ENCODE data around the gene KREMEN1.

KREMEN1 gene

GRCh38 chr22:29049655-29050263 is 23.1 kb upstream of the KREMEN1 start:
- no peak for DNase-seq

DNA sequence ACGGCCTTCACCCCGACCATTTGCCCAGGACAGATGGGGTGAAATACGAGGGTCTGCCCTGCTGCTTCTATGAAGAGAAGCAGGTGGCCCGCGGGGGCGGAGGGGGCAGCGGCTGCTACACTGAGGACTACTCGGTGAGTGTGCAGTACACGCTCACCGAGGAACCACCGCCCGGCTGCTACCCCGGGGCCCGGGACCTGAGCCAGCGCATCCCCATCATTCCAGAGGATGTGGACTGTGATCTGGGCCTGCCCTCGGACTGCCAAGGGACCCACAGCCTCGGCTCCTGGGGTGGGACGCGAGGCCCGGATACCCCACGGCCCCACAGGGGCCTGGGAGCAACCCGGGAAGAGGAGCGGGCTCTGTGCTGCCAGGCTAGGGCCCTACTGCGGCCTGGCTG is 22.4 kb upstream of the KREMEN1 start:
- no peak for DNase-seq

GRCh38 chr22:29053048-29053702 is 19.7 kb upstream of the KREMEN1 start:
- DNase-seq, result no peak

DNA sequence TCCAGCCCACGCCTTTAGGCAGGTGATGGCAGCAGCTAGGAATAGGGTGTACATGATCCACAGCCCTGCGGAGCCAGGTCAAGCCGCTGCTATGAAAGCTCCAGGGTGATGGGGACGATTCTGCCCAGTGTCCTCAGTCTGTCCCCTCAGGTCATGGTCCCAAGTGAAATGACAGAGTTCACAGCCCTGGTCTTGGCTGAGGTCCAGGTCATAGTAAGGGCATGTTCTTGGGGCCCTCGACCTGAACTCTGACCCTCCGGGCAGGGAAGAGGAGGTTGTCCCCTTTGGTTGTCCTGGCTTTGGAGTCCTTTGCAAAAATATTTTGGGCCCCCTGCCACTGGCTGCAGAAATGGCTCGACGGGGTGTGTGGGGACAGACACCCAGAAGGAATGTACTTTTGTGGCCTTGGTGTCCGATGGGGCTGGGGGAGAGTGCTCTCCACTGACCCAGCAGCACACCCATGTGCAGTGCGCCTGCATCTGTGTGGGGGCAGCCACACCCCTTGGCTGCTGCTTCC is 18.5 kb upstream of the KREMEN1 start:
- DNase-seq, result no peak

- DNase-seq, result no peak
Measured at GRCh38 chr22:29055192-29055830, 17.5 kb upstream of the KREMEN1 start.

DNA sequence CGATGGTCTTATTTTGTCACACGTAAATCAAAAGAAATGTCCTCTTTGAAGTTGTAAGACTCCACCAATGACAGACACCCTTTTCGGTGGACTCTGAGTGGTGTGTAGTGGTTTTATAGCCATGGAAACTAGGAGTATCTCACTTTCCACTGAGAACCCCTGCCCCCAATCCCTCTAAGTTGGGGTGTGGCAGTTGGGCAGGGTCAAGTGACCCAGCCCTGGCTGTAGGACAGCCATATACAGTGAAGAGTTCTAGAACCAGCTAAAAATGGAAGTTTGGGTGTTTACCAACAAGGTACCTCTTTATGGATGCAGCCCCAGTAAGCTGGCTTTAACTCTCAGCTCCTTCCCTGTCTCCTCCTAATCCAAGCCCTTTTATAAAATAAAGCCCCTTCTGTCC is 16.4 kb upstream of the KREMEN1 start:
- no peak for DNase-seq

DNA sequence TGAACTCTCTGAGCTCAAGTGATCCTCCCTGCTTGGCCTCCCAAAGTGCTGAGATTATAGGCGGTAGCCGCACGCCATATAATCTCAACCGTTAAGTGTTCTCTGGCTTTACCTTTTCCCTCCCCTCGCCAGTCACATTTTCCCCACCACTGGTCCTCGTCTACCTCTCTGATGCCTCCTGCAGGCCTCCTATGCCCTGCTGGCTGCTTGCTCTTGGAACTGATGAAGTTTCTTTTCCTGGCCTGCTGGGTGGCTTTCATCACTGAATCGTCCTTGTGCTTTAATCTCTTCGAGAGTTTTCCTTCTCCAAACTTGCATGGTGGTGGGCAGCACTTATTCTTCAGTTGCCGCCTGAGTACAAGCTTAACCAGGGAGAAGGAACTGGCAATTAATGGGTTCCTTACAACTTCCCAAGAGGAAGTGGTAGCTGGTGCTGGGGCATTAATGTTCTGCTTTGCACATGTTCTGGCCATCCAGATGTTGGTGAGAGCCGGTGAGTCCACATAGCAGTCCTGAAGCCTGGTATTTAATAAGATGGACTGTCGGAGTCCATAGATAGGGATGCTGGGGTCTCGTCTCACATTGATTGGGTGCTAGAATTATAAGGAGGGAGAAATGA is 12.5 kb upstream of the KREMEN1 start:
- DNase-seq, result no peak

GRCh38 chr22:29060931-29061330 is 11.9 kb upstream of the KREMEN1 start:
- no peak for DNase-seq

DNA sequence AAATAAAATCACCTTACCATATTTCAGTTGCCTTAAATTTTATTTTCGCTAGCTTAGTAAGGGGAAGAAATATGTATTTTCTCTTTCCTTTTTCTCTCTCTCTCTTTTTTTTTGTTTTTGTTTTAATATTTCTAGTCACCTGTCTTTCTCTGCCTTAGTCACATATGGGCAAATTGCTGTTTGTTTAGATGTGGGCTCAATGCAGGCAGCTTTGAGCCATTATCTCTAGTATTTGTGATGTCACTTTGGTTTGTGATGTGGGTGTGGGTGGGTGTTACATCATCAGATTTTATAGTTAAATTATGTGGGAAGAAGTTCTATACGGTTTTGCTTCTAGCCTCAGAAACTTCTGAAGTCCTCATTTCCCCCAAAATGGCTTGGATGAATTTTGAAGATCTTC is 11.1 kb upstream of the KREMEN1 start, which contains the start of gene C22orf31:
TSS of gene C22orf31 (minus strand) at position 59 of the 400 bp plus-strand sequence. CDS start at position 20, 39 bp downstream.
- DNase-seq, result no peak

DNA sequence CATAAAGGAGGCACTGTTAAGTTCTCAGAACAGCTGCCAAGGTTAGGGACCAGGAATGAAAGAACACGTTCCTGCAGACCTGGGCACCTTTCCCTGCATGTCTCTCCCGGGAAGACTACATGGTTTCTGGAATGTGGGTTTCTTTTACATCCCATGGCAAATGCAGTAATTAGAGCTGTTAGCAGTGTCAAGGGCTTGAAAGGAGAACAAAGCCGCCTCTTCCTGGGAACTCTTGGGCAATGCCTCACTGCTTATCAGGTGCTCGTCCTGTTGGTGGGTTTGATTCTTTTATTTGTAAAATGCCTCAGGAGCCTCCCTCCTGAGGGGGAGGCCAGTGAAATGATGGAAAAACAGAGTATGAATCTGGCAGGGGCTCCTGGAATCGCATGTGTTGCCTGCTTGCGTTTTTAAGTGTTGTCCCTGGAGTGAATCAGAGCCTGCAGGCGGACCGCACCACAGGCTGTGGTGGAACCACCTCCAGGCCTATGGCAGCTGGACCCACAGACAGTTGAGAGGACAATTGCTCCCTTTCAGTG is 10.5 kb upstream of the KREMEN1 start:
- DNase-seq, result no peak

DNA sequence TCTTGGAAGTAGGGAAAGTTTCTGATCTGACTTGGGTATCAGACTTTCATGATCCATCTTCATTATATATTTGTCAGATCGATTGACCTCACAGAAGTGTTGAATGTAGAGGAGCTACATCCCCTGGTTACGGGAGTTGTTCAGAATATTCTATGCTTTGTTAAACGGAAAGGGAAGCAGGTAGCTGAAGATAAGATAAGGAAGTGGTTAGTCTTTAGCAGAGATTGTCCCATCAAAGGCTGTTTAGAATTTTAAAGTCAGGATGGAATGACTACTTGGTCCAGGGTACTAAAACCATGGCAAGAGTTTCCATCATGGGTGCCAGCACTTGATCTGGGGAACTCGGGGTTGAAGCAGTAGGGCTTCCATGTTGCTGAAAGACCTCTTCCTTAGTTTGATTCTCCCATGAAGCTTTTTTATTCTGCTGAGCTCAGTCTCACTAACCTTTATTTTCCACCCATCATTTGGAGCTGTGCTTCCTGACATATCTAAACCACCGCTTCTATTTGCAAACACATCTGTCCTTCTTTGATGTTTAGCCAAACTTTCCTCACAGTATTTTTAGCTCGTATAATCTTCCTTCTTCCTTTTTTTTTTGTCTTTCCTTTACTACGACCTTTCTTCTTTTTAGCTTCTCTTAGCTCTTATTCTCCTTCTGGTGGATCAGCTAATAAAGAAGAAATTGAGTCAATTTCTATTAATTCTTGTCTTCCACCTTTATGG is 7.2 kb upstream of the KREMEN1 start:
- DNase-seq, result no peak

DNA sequence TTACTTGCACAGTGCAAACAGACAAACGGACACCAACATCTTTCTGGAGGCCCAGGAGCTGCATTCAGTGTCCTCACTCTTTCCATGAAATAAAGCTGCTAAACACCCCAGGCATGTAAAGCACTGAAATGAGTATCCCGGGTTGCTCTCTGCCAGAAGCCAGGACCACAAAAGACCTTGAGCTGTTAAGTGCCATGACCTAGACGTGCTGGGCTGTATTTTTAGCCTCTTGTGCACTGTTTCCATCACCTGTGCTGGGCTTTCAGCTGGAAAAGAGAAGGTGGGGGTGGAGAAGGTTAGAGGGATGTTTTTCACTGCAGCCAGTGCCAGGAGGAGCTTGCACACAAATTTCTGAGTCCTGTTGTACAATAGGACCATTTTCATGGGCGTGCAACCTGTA is 3.4 kb upstream of the KREMEN1 start:
- no peak for DNase-seq

DNA sequence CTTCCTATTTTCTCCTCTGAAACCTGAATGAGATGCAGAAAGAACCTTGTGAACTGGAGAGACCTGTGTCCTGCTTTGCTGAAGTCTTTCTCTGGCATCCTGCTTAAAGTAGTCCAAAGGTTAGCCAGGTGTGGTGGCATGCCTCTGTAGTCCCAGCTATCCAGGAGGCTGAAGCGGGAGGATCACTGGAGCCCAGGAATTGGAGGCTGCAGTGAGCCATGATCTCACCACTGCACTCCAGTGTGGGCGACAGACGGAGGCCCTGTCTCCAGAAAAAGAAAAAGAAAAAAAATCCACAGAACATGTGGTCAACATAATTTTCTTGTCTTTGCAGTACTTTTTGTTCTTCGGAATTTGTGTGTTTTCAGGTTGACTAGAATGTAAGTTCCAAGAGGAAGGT is 2.3 kb upstream of the KREMEN1 start:
- DNase-seq, result no peak

DNA sequence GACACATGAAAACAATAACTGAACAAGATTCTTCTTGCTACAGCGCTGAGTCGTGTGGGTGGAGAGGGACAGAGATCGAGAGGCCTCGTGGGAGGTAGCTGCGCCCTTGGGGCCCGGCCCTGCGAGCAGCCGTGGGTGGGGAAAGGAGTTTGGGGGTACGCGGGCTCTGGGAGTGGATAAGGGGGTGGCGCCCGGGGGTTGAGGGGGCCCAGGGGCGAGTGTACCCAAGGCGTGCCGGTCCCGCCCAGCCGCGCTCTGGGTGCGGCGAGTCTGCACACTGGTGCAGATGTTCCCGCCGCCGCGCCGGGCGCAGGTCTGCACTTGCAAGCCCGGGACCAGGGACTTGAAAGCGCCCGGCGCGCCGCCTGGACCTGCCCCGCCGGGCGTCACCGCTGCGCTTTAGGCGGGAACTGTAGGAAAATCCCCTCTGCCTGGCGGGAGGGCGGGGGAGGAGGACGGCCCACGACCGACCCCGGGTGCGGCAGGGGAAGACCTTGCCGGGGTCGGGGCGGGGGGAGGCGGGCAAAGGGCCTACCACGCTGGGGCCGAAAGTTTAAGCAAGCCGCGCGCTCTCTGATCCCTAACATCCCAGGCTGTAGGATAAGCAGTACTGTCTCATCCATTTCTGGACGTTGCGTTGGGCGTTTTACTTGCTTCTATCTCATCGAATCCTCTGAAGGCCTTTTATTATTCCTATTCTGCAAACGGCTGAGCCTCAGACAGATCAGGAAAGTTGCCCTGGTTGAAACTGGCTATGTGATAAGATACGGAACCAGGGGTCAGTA is 1.4 kb upstream of the KREMEN1 start:
- no peak for DNase-seq

GRCh38 chr22:29072193-29072978 is 449 bp upstream of the KREMEN1 start:
- DNase-seq, result peak; percentile 16 to 25

DNA sequence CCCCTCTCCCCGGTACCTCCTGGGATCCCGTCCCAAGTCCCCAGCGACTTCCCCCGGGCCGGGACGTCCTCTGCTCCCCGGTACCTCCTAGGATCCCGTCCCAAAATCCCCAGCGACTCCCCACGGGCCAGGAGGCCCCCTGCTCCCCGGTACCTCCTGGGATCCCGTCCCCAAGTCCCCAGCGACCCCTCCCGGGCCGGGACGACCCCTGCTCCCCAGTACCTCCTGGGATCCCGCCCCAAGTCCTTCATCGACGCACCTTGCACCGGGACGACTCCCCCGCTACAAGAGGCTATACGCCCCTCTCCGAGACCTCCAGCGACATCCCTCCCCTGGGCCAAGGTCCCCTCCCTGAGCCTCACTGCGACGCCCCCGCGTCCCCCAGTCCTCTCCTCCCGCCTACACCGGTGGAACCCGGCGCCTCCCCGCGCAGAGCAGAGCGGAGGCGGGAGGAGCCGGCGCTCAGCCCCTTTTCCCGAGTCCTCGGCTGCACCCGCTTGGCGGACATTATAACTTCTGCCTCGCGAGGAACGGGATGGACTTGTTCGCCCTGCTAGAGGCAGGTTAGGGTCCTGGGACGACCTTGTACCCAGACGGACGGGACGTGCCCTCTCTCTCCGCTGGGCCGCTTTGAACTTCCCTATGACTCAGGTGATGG is 912 bp downstream of the KREMEN1 start:
- no peak for DNase-seq

GRCh38 chr22:29074276-29074772 is 1.5 kb downstream of the KREMEN1 start:
- no peak for DNase-seq

- DNase-seq, result no peak
Measured at GRCh38 chr22:29078036-29078868, 5.4 kb downstream of the KREMEN1 start.

GRCh38 chr22:29078869-29079207 is 6.0 kb downstream of the KREMEN1 start:
- no peak for DNase-seq

All from AML-193 (cell line).